Measurements from ENCODE around the gene DHTKD1.

- TF ChIP-seq CTCF (IDR thresholded peaks at IDR 0.05) (no peak), POLR2A (IDR thresholded peaks at IDR 0.05) (no peak)
Measured at GRCh38 chr10:12050528-12050927, 18.2 kb upstream of the DHTKD1 start.

All from testis (tissue), 2 donors.